Neutrophil (primary cell): ENCODE data around the gene DGKE.

ENCODE experiments used
- H3K27ac ChIP-seq: fragments of 200-600 bp; sonication (generic); 2 replicates; pipeline ENCODE4 v1.5.1; 2016; ENCODE audit warnings: mild to moderate bottlenecking, moderate library complexity
- H3K27me3 ChIP-seq: fragments of 200-600 bp; sonication (generic); 2 replicates; pipeline ENCODE4 v1.6.0; 2016; ENCODE audit warnings: mild to moderate bottlenecking
- H3K36me3 ChIP-seq: fragments of 200-600 bp; sonication (generic); 2 replicates; pipeline ENCODE4 v1.5.1; 2017
- H3K4me1 ChIP-seq, 2 experiments: fragments of 200-600 bp in 1 of 2; sonication (generic) in 1 of 2; 1 replicate in 1 of 2; 2 replicates in 1 of 2; pipeline versions ENCODE4 v1.5.1 to v1.6.1; 2013 to 2016; ENCODE audit warnings: low read depth in 1 of 2, low read length in 1 of 2, mild to moderate bottlenecking in 1 of 2, moderate library complexity in 1 of 2; ENCODE audit not compliant: control insufficient read depth in 1 of 2, insufficient read depth in 1 of 2
- H3K4me3 ChIP-seq, 2 experiments: fragments of 200-600 bp in 1 of 2; sonication (generic) in 1 of 2; 1 replicate in 1 of 2; 2 replicates in 1 of 2; pipeline ENCODE4 v1.5.1; 2013 to 2016; ENCODE audit warnings: low read depth in 1 of 2, low read length in 1 of 2, mild to moderate bottlenecking in 1 of 2, moderate library complexity in 1 of 2
- H3K9me3 ChIP-seq: fragments of 200-600 bp; sonication (generic); 2 replicates; pipeline ENCODE4 v1.5.1; 2016
- CTCF ChIP-seq: fragments of 200-600 bp; sonication (generic); IDR thresholded peaks from 2 replicates; pipeline ENCODE4 v1.5.1; 2016; ENCODE audit warnings: antibody characterized with exemption

DGKE gene

GRCh38 chr17:56866076-56866475 lies 32.1 kb downstream of the DGKE start:
- Histone ChIP-seq H3K27me3 (no peaks in the 10 kb centered on the region), H3K4me1 (no peaks in the 10 kb centered on the region), H3K36me3 (no peaks in the 10 kb centered on the region), H3K27ac (no peak overlapping the region), H3K4me3 (no peak overlapping the region), H3K9me3 (no peaks in the 10 kb centered on the region)
- no peak for TF ChIP-seq CTCF

- Histone ChIP-seq H3K36me3 (no peaks in the 10 kb centered on the region), H3K27ac (no peak overlapping the region), H3K9me3 (no peaks in the 10 kb centered on the region), H3K4me1 (no peaks in the 10 kb centered on the region), H3K4me3 (no peak overlapping the region), H3K27me3 (no peaks in the 10 kb centered on the region)
- no peak for TF ChIP-seq CTCF
Observed at GRCh38 chr17:56866496-56866895, 32.5 kb downstream of the DGKE start.

- Histone ChIP-seq H3K36me3 (no peaks in the 10 kb centered on the region), H3K4me3 (no peak overlapping the region), H3K4me1 (no peaks in the 10 kb centered on the region), H3K9me3 (no peaks in the 10 kb centered on the region), H3K27ac (no peak overlapping the region), H3K27me3 (no peaks in the 10 kb centered on the region)
- no peak for TF ChIP-seq CTCF
Observed at GRCh38 chr17:56867948-56868376, 34.0 kb downstream of the DGKE start.

- no peaks in the 10 kb centered on the region for H3K9me3 ChIP-seq
- H3K4me1 ChIP-seq, result no peaks in the 10 kb centered on the region
- H3K4me3 ChIP-seq, result no peak overlapping the region
- no peaks in the 10 kb centered on the region for H3K36me3 ChIP-seq
- TF ChIP-seq CTCF, result no peak
- H3K27ac ChIP-seq, result no peak overlapping the region
- no peaks in the 10 kb centered on the region for H3K27me3 ChIP-seq
Observed at GRCh38 chr17:56868716-56869115, 34.8 kb downstream of the DGKE start.

- no peak overlapping the region for H3K27ac ChIP-seq
- no peak overlapping the region for H3K4me3 ChIP-seq
- H3K9me3 ChIP-seq, result no peaks in the 10 kb centered on the region
- no peaks in the 10 kb centered on the region for H3K4me1 ChIP-seq
- H3K36me3 ChIP-seq, result no peaks in the 10 kb centered on the region
- H3K27me3 ChIP-seq, result no peaks in the 10 kb centered on the region
- no peak for TF ChIP-seq CTCF
Observed at GRCh38 chr17:56870081-56870651, 36.2 kb downstream of the DGKE start.

- no peak overlapping the region for H3K4me3 ChIP-seq
- H3K27me3 ChIP-seq, result no peaks in the 10 kb centered on the region
- H3K9me3 ChIP-seq, result no peaks in the 10 kb centered on the region
- H3K4me1 ChIP-seq, result peaks cover 0 to 6% of the 10 kb centered on the region in 2 experiments
- no peak overlapping the region for H3K27ac ChIP-seq
- TF ChIP-seq CTCF, result no peak
- peaks cover 4% of the 10 kb centered on the region for H3K36me3 ChIP-seq
Observed at GRCh38 chr17:56876766-56877179, 42.8 kb downstream of the DGKE start.
